HG03095 (cell line): Measurements from ENCODE around the gene PCGF6.

ENCODE experiments used
- ATAC-seq: cut with Tn5 transposase; IDR thresholded peaks from one replicate; pipeline ENCODE4 v1.9.1; 2021; ENCODE audit warnings: moderate library complexity; ENCODE audit not compliant: unreplicated experiment

The PCGF6 gene

DNA sequence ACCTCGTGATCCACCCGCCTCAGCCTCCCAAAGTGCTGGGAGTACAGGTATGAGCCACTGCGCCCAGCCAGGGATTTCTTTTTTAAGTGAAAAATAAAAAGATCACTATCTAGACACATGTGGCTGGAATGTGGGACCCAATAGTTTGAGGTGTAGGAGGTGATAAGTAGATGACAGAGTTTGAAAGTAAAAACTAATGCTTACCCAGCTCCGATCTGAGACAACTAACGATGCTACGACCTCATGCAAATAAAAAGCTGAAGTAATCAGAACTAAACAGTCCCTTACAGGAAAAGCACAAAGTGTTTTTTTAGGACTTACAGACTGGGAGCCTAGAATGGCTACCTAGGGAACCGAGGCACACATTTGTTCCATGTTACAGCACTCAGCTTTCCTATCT, 23.0 kb downstream of the PCGF6 start:
- no peak for ATAC-seq

DNA sequence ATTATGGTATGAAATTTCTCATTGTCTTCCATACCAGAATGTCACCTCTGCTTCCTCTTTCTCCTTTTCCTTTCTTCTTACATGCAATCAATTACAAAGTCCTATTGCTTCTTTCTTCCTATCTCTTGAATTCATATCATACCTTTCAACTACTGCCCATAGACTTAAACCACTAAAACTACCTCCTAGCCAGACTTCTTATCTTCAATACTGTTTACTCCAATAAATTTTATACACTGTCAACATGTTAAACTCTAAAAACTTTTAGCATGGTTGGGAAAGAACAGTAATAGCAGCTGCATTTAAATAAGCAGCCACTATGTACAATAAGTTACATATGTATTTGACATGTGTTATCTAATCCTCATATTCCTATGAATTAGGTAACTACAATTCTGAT, 34.9 kb downstream of the PCGF6 start:
- ATAC-seq: no peak

GRCh38 chr10:103310197-103310596, 40.7 kb downstream of the PCGF6 start:
- no peak for ATAC-seq

- no peak for ATAC-seq
Measured at GRCh38 chr10:103307594-103307993, 43.3 kb downstream of the PCGF6 start.

DNA sequence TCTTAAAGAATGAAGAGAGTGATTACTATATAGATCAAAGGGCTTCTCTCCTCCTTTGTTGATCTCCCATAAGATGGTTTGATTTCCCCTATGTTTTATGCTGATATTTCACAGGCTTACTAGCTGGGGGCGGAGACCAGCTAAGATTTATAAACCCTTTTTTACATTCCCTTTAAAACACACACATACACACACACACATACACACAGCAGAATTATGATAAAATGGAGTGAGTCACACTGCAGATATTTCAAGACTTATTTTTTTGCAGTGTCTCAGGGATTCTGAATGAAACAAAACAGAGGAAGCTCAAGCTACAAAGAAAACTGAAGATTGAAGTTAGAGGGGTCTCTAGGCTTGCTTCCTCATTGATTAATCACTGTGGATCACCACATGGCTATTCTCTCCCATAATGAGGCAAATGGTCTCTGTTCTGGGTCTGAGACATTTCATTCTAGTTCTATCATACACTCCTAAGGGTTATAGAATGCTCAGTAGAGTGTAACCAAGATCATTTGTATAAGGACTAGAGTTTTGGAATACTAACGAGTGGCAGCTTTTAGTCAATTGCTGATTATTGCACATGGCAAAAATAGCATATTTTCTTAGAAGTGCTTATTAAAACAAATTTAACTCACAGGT, 55.4 kb downstream of the PCGF6 start:
- ATAC-seq: no peak

DNA sequence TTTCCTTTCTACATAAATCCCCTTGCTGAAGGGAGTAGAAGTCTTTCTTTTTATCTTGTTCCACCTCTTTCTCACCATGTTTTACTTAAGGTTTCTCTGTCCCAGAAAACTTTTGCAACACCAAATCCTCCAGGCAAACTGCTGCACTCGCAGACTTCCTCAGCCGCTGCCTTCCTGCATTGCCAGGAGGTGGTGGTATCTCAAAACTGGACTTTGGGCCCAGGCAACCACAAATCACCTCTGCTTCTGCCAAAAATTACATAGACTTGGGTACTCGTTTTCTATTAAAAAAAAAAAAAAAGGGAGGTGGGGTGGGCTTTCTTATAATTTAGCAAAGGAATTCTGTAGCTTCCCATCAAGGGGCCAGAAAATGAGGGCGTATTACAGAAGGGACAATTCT, 59.4 kb downstream of the PCGF6 start:
- ATAC-seq: no peak

DNA sequence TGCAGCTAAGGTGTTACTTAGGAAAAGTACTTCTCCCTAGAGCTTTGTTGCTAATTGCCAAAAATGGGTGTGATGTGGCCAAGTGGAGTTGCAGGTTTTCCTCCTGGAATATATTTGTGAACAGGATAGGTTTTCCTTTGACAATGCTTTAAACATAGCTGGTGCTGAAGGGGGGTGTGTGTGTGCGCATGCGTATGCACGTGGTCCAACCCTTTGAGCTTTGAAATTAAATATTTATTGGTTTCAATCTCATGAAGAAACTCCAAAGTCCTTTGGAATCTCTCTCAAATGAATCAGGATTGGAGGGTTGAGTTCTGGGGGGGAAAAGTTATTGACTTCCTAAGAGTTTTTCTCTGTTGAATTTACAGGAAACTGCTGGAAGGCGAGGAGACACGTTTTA, 62.9 kb downstream of the PCGF6 start:
- ATAC-seq: no peak

DNA sequence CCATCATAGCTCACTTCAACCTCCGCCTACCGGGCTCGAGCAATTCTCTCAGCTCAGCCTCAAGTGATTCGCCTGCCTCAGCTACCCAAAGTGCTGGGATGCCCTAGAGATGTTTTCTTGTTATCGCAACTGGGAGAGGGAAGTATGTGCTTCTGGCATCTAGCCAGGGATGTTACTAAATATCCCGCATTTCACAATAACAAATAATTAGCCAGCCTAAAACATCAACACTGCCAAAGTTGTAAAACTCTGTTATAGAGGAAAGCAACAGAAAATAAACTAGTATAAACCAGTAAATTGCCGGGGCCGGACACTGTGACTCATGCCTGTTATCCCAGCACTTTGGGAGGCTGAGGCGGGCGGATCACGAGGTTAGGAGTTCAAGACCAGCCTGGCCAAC, 66.8 kb downstream of the PCGF6 start:
- ATAC-seq: no peak

DNA sequence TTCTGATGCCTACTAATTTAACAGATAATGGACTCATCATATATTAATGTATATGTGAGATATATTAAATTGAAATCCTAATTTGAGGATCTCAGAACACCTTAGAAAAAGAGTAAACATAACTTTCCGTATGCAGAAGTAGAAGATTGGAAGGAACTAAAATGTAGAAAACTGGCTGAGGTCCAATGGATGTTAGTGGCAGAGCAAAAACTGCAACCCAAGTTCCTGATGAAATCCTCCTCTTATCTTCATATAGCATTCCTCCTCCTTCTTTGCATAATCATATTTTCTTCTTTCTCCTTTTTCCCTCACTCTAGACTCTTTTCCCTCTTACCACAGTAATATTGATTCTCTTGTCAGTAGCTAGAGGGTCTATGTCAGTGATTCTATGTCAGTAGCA, 68.0 kb downstream of the PCGF6 start:
- no peak for ATAC-seq

- no peak for ATAC-seq
Measured at GRCh38 chr10:103281753-103282152, 69.2 kb downstream of the PCGF6 start.

DNA sequence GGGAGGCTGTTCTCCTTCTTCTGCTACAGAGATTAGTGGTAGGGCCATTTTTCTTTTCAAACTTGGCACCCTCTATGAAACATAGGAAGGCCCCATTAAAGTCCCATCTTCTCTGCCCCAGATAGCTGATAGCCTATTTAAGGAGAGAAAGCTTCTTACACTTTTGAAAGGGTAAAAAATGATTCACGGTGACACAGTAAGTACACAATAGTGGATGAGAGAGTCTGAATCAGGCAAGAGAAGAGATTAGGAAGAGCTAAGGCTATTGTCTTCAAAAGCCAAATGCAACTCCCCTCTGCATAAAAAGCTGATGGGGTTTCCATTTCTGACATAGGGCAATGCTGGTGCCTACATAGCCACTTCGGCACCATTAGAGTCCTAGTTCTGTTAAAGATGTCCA, 70.4 kb downstream of the PCGF6 start:
- ATAC-seq: no peak

DNA sequence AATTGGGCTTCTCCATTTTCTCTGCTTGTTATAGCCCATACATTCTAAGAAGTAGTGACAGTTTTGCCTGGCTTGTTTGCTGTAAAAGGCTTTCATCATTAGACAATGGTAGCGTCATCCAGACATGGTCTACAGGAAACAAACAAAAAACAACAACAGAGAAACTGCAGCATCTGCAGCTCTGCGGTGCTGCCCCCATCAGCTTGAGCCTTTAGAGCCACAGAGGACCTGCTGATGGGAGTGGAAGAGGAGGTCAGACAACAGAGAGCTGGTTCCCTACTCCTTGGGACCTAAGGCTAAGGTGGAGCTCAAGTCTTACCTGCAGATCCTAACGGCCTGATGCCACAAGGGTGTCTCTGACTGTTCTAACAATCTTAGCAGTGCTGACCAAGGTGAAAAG, 70.9 kb downstream of the PCGF6 start:
- no peak for ATAC-seq

DNA sequence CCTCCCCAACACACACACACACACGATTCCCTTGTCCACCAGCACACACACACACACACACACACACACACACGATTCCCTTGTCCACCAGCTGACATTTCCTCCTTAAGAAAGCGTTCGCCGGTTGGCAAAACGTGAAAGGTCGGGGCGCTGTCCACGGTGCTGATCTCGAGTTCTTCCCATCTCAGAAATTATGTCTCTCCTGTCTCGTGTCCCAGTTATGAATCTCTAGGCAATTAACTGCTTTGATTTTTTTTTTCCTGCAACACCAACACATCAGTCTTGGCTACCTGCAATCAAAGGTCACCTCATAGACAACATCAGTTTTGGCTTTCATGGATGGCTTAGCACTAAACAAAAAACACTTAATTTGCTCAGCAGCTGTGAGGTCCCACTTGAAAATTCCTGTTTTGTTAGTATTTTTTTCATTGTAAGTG, 72.1 kb downstream of the PCGF6 start:
- no peak for ATAC-seq

GRCh38 chr10:103278537-103278823, 72.5 kb downstream of the PCGF6 start:
- ATAC-seq: no peak

- ATAC-seq: no peak
Measured at GRCh38 chr10:103277713-103278536, 73.0 kb downstream of the PCGF6 start.

DNA sequence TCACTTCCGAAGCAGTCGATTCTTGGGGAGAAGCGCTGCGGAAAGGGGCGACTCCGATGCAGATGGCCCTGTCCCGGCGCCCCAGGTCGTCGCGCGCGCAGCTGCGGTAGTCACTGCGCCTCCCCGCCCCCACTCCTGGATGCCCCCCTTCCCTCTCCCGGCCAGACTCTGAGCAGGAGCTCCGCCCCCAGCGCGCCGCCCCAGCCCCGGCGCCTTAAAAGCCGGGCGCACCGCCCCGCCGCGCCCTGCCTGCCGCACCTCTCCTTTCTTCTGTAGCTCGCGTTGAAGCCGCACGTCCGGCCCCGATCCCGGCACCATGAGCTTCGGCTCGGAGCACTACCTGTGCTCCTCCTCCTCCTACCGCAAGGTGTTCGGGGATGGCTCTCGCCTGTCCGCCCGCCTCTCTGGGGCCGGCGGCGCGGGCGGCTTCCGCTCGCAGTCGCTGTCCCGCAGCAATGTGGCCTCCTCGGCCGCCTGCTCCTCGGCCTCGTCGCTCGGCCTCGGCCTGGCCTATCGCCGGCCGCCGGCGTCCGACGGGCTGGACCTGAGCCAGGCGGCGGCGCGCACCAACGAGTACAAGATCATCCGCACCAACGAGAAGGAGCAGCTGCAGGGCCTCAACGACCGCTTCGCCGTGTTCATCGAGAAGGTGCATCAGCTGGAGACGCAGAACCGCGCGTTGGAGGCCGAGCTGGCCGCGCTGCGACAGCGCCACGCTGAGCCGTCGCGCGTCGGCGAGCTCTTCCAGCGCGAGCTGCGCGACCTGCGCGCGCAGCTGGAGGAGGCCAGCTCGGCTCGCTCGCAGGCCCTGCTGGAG, 73.8 kb downstream of the PCGF6 start, which contains the start of gene INA:
TSS of gene INA (plus strand) at position 243 of the 817 bp plus-strand sequence. CDS start at position 317, 74 bp downstream.
- ATAC-seq: peak; percentile 62

- no peak for ATAC-seq
Measured at GRCh38 chr10:103276251-103276895, 74.6 kb downstream of the PCGF6 start.

- ATAC-seq: no peak
Measured at GRCh38 chr10:103273041-103273441, 77.9 kb downstream of the PCGF6 start.

DNA sequence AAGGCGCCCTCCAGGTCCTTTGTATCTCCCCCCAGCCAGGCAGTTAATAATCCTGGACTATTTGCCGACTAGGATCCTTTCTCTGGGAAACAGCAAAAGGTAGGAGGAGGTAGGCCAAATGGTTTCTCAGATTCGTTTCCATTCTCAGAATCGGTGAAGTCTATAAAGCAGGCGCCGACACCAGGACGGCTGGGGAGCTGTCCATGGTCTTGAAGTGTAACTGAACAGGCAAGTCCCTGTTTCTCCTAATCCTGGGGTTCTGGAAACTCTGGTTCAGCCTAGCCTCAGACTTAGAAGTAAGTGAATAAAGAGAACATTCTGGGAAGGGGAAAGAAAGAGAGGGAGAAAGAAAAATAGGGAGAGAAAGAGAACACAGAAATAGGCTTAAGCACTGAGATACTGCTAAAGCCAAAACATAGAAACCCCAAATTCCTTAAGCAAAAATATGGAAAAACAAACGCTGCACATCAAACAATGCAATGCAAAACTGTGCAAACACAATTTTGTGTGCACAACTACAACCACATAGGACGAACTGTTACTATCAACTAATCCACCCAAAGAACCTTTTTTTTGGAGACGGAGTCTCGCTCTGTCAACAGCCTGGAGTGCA, 85.1 kb downstream of the PCGF6 start:
- no peak for ATAC-seq

- ATAC-seq: no peak
Measured at GRCh38 chr10:103262229-103262628, 88.7 kb downstream of the PCGF6 start.

DNA sequence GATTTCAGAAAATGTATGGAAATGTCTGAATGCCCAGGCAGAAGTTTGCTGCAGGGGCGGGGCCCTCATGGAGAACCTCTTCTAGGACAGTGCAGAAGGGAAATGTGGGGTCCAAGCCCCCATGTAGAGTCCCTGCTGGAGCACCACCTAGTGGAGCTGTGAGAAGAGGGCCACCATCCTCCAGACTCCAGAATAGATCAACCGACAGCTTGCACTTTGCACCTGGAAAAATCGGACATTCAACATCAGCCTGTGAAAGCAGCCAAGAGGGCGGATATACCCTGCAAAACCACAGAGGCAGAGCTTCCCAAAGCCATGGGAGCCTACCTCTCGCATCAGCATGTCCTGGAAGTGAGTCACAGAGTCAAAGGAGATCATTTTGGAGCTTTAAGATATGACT, 91.0 kb downstream of the PCGF6 start:
- no peak for ATAC-seq
